ENCODE results near the gene MREG. TPM values are rescaled to one million over a fixed set of nuclear protein-coding genes. Genes with fewer than 3 reads are reported as not detected.

The MREG gene
- total and polyA plus RNA-seq, 10 of the 15 experiments (the other 5 are each of a cell fraction or from before 2014, with no cell fraction given), result 6.9 to 45.0 (median 28.5) TPM

GRCh38 chr2:216008387-216008786 is 5.0 kb downstream of the MREG start:
- intact Hi-C loops (cut with micrococcal nuclease; ENCODE audit: unreplicated experiment), result no loop called here

More at GRCh38 chr2:216008387-216008786, 5.0 kb downstream of the MREG start:
- Histone ChIP-seq H2AFZ (ENCODE audit: control insufficient read depth, low read depth, low read length) (no peak overlapping the region), H3K9ac (ENCODE audit: control insufficient read depth, insufficient read depth, low read length) (peak overlapping the region; percentile 67), H3K9me3 (replicated peaks; ENCODE audit: control insufficient read depth, insufficient read depth, low read length) (no peaks in the 10 kb centered on the region), H3K4me3 (peak overlapping the region; percentile 45), H3K27me3 (replicated peaks in 1 of 2; ENCODE audit: control insufficient read depth in 2 of 2, insufficient read depth in 2 of 2, low read length in 1 of 2) (no peaks in the 10 kb centered on the region), H4K20me1 (ENCODE audit: control insufficient read depth, insufficient read depth) (no peaks in the 10 kb centered on the region), H3K4me1 (ENCODE audit: control insufficient read depth, insufficient read depth, low read length) (peaks cover 34% of the 10 kb centered on the region), H3K36me3 (ENCODE audit: control insufficient read depth in 2 of 2, insufficient read depth in 2 of 2, low read length in 1 of 2) (no peaks in the 10 kb centered on the region), H3K4me2 (ENCODE audit: control insufficient read depth, insufficient read depth) (peak overlapping the region; percentile 89), H3K79me2 (ENCODE audit: control insufficient read depth, insufficient read depth, low read length) (peaks cover 84% of the 10 kb centered on the region), H3K27ac (ENCODE audit: control insufficient read depth, insufficient read depth) (peak overlapping the region; percentile 75)
- TF ChIP-seq EP300 (IDR thresholded peaks at IDR 0.05; ENCODE audit: borderline replicate concordance in 1 of 2, control insufficient read depth in 1 of 2, low read depth in 2 of 2, low read length in 2 of 2), result no peak
- TF ChIP-seq CTCF (IDR thresholded peaks at IDR 0.05 in 2 of 3, conservative IDR thresholded peaks at IDR 0.05 in 1 of 3; ENCODE audit: control insufficient read depth in 2 of 3, extremely low read depth in 1 of 3, insufficient read depth in 1 of 3, low read depth in 3 of 3, low read length in 3 of 3), result peak; percentile 8 to 23 (median 20); a peak in 2 of 6 replicates
- no peak for TF ChIP-seq ZNF592 (IDR thresholded peaks at IDR 0.05)
- TF ChIP-seq CREM (IDR thresholded peaks at IDR 0.05; ENCODE audit: low read depth), result peak; percentile 33; the same call in 1 of the 2 replicates
- no peak for TF ChIP-seq PBX3 (IDR thresholded peaks at IDR 0.05; ENCODE audit: insufficient replicate concordance, low read depth, low read length)
- no peak for TF ChIP-seq PAX8 (IDR thresholded peaks at IDR 0.05)
- no peak for TF ChIP-seq BACH1 (IDR thresholded peaks at IDR 0.05; ENCODE audit: borderline replicate concordance)
- no peak for TF ChIP-seq GATAD2B (conservative IDR thresholded peaks at IDR 0.05; ENCODE audit: low read depth)
- 0 out of 2 replicates have a peak, but pooled peaks have one; percentile 9 for TF ChIP-seq JUNB (IDR thresholded peaks at IDR 0.05)
- no peak for TF ChIP-seq CBFB (IDR thresholded peaks at IDR 0.05; ENCODE audit: low read depth)
- TF ChIP-seq RAD21 (IDR thresholded peaks at IDR 0.05; ENCODE audit: insufficient read depth, low read depth, low read length), result 0 out of 2 replicates have a peak, but pooled peaks have one; percentile 7
- no peak for TF ChIP-seq BCL11A (IDR thresholded peaks at IDR 0.05; ENCODE audit: low read depth, low read length)
- no peak for TF ChIP-seq ZNF384 (IDR thresholded peaks at IDR 0.05; ENCODE audit: borderline replicate concordance, low read depth, low read length)
- peak; percentile 39; the same call in 1 of the 2 replicates for TF ChIP-seq ATF7 (IDR thresholded peaks at IDR 0.05; ENCODE audit: low read depth)
- no peak for DNase-seq (ENCODE audit: low read depth, low spot score)
- RAD21 ChIA-PET (ENCODE audit: unreplicated experiment), result interaction anchor here (1.2 to 10.3 kb wide), 6 partner anchors 10 to 58 kb away, joined by 4 to 104 read pairs (median 16); no protein-coding TSS in a partner anchor
- SMC1A ChIA-PET (ENCODE audit: uncharacterized antibody, unreplicated experiment), result interaction anchor here (0.7 to 7.2 kb wide), 13 partner anchors 9 to 601 kb away, joined by 3 to 80 read pairs (median 6); partner anchors contain the start of gene XRCC5
- no TSS peak for BruUV-seq (replicated peaks)
- CTCF ChIA-PET, result interaction anchor here (0.6 to 10.4 kb wide), 17 partner anchors 9 to 132 kb away, joined by 3 to 138 read pairs (median 4); no protein-coding TSS in a partner anchor
- no peak for ATAC-seq
- POLR2A ChIA-PET, result interaction anchor here (0.6 to 5.3 kb wide), 3 partner anchors 9 to 221 kb away, joined by 3 to 61 read pairs (median 8); no protein-coding TSS in a partner anchor
- in situ Hi-C loops (cut with MboI), result no loop called here
- WGBS (ENCODE audit: insufficient coverage, insufficient replicate concordance, low lambda C conversion rate, missing lambda C conversion rate), result 17% methylated on average over 3 of the region's 3 CpGs
- no peak for FAIRE-seq
